ENCODE data around the gene WASHC2C.

DNA sequence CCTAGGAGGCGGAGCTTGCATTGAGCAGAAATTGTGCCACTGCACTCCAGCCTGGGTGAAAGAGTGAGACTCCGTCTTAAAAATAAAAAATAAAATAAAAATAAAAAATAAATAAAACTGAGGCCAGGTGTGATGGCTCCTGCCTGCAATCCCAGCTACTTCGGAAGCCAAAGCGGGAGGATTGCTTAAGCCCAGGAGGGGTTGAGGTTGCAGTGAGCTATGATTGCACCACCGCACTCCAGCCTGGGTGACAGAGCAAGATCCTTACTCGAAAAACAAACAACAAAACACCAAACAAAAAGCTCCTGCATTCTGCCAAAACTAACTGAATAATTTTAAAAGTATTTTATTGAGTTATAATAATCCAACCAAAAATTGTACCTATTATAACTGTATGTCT is 84.0 kb downstream of the WASHC2C start:
- TF ChIP-seq, protein P1, sequence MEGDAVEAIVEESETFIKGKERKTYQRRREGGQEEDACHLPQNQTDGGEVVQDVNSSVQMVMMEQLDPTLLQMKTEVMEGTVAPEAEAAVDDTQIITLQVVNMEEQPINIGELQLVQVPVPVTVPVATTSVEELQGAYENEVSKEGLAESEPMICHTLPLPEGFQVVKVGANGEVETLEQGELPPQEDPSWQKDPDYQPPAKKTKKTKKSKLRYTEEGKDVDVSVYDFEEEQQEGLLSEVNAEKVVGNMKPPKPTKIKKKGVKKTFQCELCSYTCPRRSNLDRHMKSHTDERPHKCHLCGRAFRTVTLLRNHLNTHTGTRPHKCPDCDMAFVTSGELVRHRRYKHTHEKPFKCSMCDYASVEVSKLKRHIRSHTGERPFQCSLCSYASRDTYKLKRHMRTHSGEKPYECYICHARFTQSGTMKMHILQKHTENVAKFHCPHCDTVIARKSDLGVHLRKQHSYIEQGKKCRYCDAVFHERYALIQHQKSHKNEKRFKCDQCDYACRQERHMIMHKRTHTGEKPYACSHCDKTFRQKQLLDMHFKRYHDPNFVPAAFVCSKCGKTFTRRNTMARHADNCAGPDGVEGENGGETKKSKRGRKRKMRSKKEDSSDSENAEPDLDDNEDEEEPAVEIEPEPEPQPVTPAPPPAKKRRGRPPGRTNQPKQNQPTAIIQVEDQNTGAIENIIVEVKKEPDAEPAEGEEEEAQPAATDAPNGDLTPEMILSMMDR (conservative IDR thresholded peaks at IDR 0.05 in 1 of 2, IDR thresholded peaks at IDR 0.05 in 1 of 2; ENCODE audit: low read depth in 1 of 2, low read length in 2 of 2), result no peak
- TF ChIP-seq EZH2 (IDR thresholded peaks at IDR 0.05; ENCODE audit: low read length, missing control alignments), result no peak
